Measurements from ENCODE around the gene ESYT2.

DNA sequence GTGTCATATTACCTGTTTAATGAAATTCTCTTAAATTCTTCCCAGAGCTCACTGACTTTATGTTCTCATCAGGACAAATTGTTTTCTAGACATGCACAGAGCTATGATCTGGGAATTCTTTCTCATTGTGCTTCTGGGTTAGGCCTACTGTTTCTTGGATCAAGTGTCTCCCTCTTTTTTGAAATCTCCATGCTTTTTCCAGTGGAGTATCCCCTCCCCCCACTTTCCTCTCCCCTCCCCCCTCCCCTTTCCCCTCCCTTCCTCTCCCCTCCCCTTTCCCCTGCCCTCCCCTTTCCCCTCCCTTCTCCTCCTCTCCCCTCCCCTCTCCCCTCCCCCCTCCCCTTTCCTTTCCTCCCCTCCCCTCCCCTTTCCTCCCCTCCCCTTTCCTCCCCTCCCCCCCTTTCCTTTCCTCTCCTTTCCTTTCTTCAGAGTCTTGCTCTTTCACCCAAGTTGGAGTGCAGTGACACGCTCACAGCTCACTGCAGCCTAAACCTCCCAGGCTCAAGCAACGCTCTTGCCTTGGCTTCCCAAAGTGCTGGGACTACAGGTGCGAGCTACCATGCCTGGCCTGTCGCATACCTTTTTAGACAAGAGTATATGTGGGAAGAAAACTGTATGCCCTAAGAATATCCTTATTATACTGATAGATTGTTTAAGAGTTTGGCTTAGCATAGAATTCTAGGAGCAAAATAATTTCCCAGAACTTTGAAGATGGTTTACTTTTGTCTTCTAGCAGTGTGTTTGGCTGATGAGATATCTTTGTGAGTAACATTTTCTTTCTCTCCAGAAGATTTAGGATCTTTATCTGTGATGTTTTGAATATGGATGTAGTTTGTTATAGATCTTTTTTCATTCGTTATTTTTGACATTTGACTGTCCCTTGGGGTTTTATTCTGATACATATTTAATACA, 29.5 kb upstream of the ESYT2 start:
- TF ChIP-seq EZH2 (IDR thresholded peaks at IDR 0.05; ENCODE audit: low read length, missing control alignments) = no peak
- TF ChIP-seq, protein P1, sequence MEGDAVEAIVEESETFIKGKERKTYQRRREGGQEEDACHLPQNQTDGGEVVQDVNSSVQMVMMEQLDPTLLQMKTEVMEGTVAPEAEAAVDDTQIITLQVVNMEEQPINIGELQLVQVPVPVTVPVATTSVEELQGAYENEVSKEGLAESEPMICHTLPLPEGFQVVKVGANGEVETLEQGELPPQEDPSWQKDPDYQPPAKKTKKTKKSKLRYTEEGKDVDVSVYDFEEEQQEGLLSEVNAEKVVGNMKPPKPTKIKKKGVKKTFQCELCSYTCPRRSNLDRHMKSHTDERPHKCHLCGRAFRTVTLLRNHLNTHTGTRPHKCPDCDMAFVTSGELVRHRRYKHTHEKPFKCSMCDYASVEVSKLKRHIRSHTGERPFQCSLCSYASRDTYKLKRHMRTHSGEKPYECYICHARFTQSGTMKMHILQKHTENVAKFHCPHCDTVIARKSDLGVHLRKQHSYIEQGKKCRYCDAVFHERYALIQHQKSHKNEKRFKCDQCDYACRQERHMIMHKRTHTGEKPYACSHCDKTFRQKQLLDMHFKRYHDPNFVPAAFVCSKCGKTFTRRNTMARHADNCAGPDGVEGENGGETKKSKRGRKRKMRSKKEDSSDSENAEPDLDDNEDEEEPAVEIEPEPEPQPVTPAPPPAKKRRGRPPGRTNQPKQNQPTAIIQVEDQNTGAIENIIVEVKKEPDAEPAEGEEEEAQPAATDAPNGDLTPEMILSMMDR (conservative IDR thresholded peaks at IDR 0.05 in 1 of 2, IDR thresholded peaks at IDR 0.05 in 1 of 2; ENCODE audit: low read depth in 1 of 2, low read length in 2 of 2) = no peak

Measured in fibroblast of lung (primary cell).